Mesenchymal stem cell (in vitro differentiated cells and primary cell): Measurements from ENCODE around the gene NCOA6.

ENCODE experiments used
- DNase-seq: peaks from one replicate; pipeline ENCODE4 v3.0.0-alpha.2; 2013
- H2AFZ ChIP-seq: one replicate; pipeline ENCODE4 v1.6.1; 2013; ENCODE audit warnings: low read depth, mild to moderate bottlenecking, control low read depth, inconsistent platforms, low read length, moderate library complexity
- H2AK5ac ChIP-seq: 2 replicates; pipeline ENCODE4 v1.6.1; 2013; ENCODE audit warnings: low read length, moderate library complexity, mild to moderate bottlenecking, inconsistent platforms; ENCODE audit not compliant: severe bottlenecking
- H2BK120ac ChIP-seq: one replicate; pipeline ENCODE4 v1.6.1; 2013; ENCODE audit warnings: low read depth, mild to moderate bottlenecking, inconsistent platforms, low read length, moderate library complexity
- H2BK12ac ChIP-seq, 2 experiments: one replicate each; pipeline ENCODE4 v1.6.1; 2013; ENCODE audit warnings: inconsistent platforms in 2 of 2, low read length in 2 of 2, mild to moderate bottlenecking in 2 of 2, moderate library complexity in 2 of 2, control low read depth in 1 of 2
- H2BK15ac ChIP-seq: one replicate; pipeline ENCODE4 v1.6.1; 2013; ENCODE audit warnings: mild to moderate bottlenecking, low read depth, inconsistent platforms; ENCODE audit not compliant: poor library complexity, severe bottlenecking
- H2BK5ac ChIP-seq: 2 replicates; pipeline ENCODE4 v1.6.1; 2013; ENCODE audit warnings: low read depth, mild to moderate bottlenecking, low read length, control low read depth, inconsistent platforms; ENCODE audit not compliant: poor library complexity, severe bottlenecking
- H3K14ac ChIP-seq, 2 experiments: one replicate each; pipeline ENCODE4 v1.6.1; 2013; ENCODE audit warnings: inconsistent platforms in 2 of 2, low read length in 2 of 2, control low read depth in 1 of 2, mild to moderate bottlenecking in 1 of 2, moderate library complexity in 1 of 2
- H3K18ac ChIP-seq, 2 experiments: one replicate each; pipeline ENCODE4 v1.6.1; 2013; ENCODE audit warnings: inconsistent platforms in 2 of 2, low read length in 2 of 2, control low read depth in 1 of 2, low read depth in 1 of 2, mild to moderate bottlenecking in 1 of 2
- H3K23ac ChIP-seq, 2 experiments: one replicate each; pipeline ENCODE4 v1.6.1; 2013; ENCODE audit warnings: inconsistent platforms in 2 of 2, low read length in 2 of 2, mild to moderate bottlenecking in 2 of 2, moderate library complexity in 2 of 2, control low read depth in 1 of 2
- H3K27ac ChIP-seq: 2 replicates; pipeline ENCODE4 v1.5.1; 2013; ENCODE audit warnings: mild to moderate bottlenecking, moderate library complexity, low read length, control low read depth, inconsistent platforms; ENCODE audit not compliant: poor library complexity, severe bottlenecking
- H3K27me3 ChIP-seq, 2 experiments: 2 replicates each; pipeline versions ENCODE4 v1.6.1 to v1.7.0; 2013; ENCODE audit warnings: low read length in 2 of 2, mild to moderate bottlenecking in 2 of 2, moderate library complexity in 2 of 2, control low read depth in 1 of 2, inconsistent platforms in 1 of 2; ENCODE audit not compliant: control insufficient read depth in 1 of 2, insufficient read depth in 1 of 2
- H3K36me3 ChIP-seq, 2 experiments: 2 replicates each; pipeline versions ENCODE4 v1.6.1 to v1.7.0; 2013; ENCODE audit warnings: low read length in 2 of 2, control low read depth in 1 of 2, inconsistent platforms in 1 of 2, low read depth in 1 of 2, mild to moderate bottlenecking in 1 of 2; ENCODE audit not compliant: insufficient read depth in 2 of 2, control insufficient read depth in 1 of 2
- H3K4ac ChIP-seq, 2 experiments: one replicate each; pipeline ENCODE4 v1.6.1; 2013; ENCODE audit warnings: inconsistent platforms in 2 of 2, low read length in 2 of 2, mild to moderate bottlenecking in 2 of 2, moderate library complexity in 2 of 2, control low read depth in 1 of 2, low read depth in 1 of 2
- H3K4me1 ChIP-seq: 2 replicates; pipeline ENCODE4 v1.6.1; 2013; ENCODE audit warnings: low read depth, low read length, control low read depth; ENCODE audit not compliant: control insufficient read depth, insufficient read depth
- H3K4me2 ChIP-seq: 2 replicates; pipeline ENCODE4 v1.6.1; 2013; ENCODE audit warnings: low read length, mild to moderate bottlenecking, inconsistent platforms; ENCODE audit not compliant: poor library complexity, severe bottlenecking
- H3K4me3 ChIP-seq, 2 experiments: 2 replicates each; pipeline versions ENCODE4 v1.5.1 to v1.7.0; 2013; ENCODE audit warnings: low read length in 2 of 2, mild to moderate bottlenecking in 2 of 2, control low read depth in 1 of 2, low read depth in 1 of 2; ENCODE audit not compliant: insufficient read depth in 1 of 2
- H3K79me1 ChIP-seq: replicated peaks from 2 replicates; pipeline ENCODE4 v1.6.1; 2013; ENCODE audit warnings: mild to moderate bottlenecking, control low read depth, low read length, inconsistent platforms; ENCODE audit not compliant: poor library complexity, severe bottlenecking
- H3K9ac ChIP-seq: 2 replicates; pipeline ENCODE4 v1.7.0; 2013; ENCODE audit warnings: mild to moderate bottlenecking, low read length, moderate library complexity
- H3K9me3 ChIP-seq: 2 replicates; pipeline ENCODE4 v1.7.0; 2013; ENCODE audit warnings: mild to moderate bottlenecking, low read length; ENCODE audit not compliant: control insufficient read depth
- H4K8ac ChIP-seq: one replicate; pipeline ENCODE4 v1.6.1; 2013; ENCODE audit warnings: inconsistent platforms, mild to moderate bottlenecking, low read length, moderate library complexity
- H4K91ac ChIP-seq: one replicate; pipeline ENCODE4 v1.6.1; 2013; ENCODE audit warnings: mild to moderate bottlenecking, low read length, inconsistent platforms
- WGBS: methylation state at CpG from one replicate; pipeline ENCODE4 v1.1.7; 2013; ENCODE audit warnings: mixed read lengths; 5-methylcytosine and 5-hydroxymethylcytosine counted together

NCOA6 gene

GRCh38 chr20:34772437-34772836 is 53.0 kb downstream of the NCOA6 start:
- WGBS, result 100% methylated on average over 1 of the region's 3 CpGs
- no peak overlapping the region for H3K27ac ChIP-seq
- H3K36me3 ChIP-seq, result peaks cover 23 to 62% of the 10 kb centered on the region in 2 experiments
- no peak overlapping the region for H2BK12ac ChIP-seq
- no peak overlapping the region for H4K91ac ChIP-seq
- no peak overlapping the region for H2BK5ac ChIP-seq
- no peak overlapping the region for H3K23ac ChIP-seq
- no peaks in the 10 kb centered on the region for H3K27me3 ChIP-seq
- no peak overlapping the region for H3K4ac ChIP-seq
- H2BK120ac ChIP-seq, result no peak overlapping the region
- no peak overlapping the region for H3K9ac ChIP-seq
- H3K4me2 ChIP-seq, result no peak overlapping the region
- DNase-seq, result no peak
- H3K18ac ChIP-seq, result no peak overlapping the region
- no peaks in the 10 kb centered on the region for H3K9me3 ChIP-seq
- H2AK5ac ChIP-seq, result peak overlapping the region; percentile 77
- H3K79me1 ChIP-seq, result peaks cover 25% of the 10 kb centered on the region
- no peak overlapping the region for H3K4me3 ChIP-seq
- H2AFZ ChIP-seq, result no peak overlapping the region
- no peak overlapping the region for H2BK15ac ChIP-seq
- no peak overlapping the region for H4K8ac ChIP-seq
- H3K4me1 ChIP-seq, result peaks cover 12% of the 10 kb centered on the region
- no peak overlapping the region for H3K14ac ChIP-seq

DNA sequence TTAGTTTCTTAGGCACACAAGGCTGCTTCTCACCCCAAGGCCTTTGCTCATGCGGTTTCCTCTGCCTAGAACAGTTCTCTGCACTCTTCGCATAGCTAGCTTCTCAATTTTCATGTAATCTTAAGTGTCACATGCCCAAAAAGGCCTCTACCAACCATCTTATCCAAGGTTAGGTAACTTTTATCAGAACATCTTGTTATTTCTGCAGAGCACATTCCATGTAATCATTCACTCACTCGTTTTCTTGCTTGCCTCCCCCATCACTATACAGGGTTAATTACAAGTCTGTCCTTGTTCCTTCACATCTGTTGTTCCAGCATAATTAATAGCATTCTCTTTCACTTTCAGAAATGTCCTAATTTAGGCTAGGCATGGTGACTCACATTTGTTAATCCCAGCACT is 53.8 kb downstream of the NCOA6 start:
- peaks cover 12% of the 10 kb centered on the region for H3K4me1 ChIP-seq
- no peak overlapping the region for H3K14ac ChIP-seq
- no peak overlapping the region for H3K4me2 ChIP-seq
- H2AFZ ChIP-seq, result no peak overlapping the region
- H3K23ac ChIP-seq, result no peak overlapping the region
- peak overlapping the region; percentile 42 for H3K27ac ChIP-seq
- no peak overlapping the region for H4K91ac ChIP-seq
- H4K8ac ChIP-seq, result no peak overlapping the region
- H3K27me3 ChIP-seq, result no peaks in the 10 kb centered on the region
- peaks cover 26 to 69% of the 10 kb centered on the region in 2 experiments for H3K36me3 ChIP-seq
- peak; percentile 53 for DNase-seq
- no peaks in the 10 kb centered on the region for H3K9me3 ChIP-seq
- H2BK5ac ChIP-seq, result no peak overlapping the region
- no peak overlapping the region for H2BK12ac ChIP-seq
- H2BK120ac ChIP-seq, result no peak overlapping the region
- H3K4me3 ChIP-seq, result no peak overlapping the region
- H3K9ac ChIP-seq, result peak overlapping the region; percentile 12
- WGBS, result 70% methylated on average over 3 of the region's 3 CpGs
- peak overlapping the region; percentile 71 for H2AK5ac ChIP-seq
- H3K4ac ChIP-seq, result no peak overlapping the region
- no peak overlapping the region for H3K18ac ChIP-seq
- peaks cover 25% of the 10 kb centered on the region for H3K79me1 ChIP-seq
- no peak overlapping the region for H2BK15ac ChIP-seq

DNA sequence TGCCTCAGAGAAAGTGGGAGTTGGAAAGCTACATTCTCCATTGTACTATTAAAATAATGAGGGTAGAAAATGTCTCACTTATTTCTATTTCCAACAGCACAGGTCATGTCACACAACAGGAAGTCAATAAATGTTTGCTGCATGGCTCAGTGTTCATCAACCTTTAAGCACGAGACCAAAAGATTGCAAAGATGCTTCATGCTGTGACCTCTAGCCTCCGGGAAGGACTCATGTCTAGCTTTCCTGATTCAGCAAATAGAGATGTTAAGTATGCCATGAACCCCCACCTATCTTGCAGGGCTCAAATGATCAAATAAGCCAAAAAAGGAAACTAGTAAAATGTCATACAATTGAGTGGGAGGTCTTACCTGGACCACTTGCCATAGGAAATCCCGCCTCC is 57.4 kb downstream of the NCOA6 start:
- Histone ChIP-seq H3K4me3 (no peak overlapping the region), H2BK5ac (no peak overlapping the region), H3K4me1 (peaks cover 12% of the 10 kb centered on the region), H3K27ac (peak overlapping the region; percentile 77), H3K79me1 (peaks cover 31% of the 10 kb centered on the region), H4K8ac (peak overlapping the region; percentile 37), H3K23ac (no peak overlapping the region), H2AK5ac (no peak overlapping the region), H3K27me3 (no peaks in the 10 kb centered on the region), H3K9ac (peak overlapping the region; percentile 39), H2BK120ac (no peak overlapping the region), H3K36me3 (peaks cover 22 to 71% of the 10 kb centered on the region in 2 experiments), H3K4ac (no peak overlapping the region), H3K9me3 (no peaks in the 10 kb centered on the region), H2BK12ac (no peak overlapping the region), H3K18ac (no peak overlapping the region), H3K14ac (no peak overlapping the region), H2AFZ (no peak overlapping the region), H3K4me2 (no peak overlapping the region), H2BK15ac (no peak overlapping the region), H4K91ac (no peak overlapping the region)
- 33% methylated on average over 3 of the region's 3 CpGs for WGBS
- peak; percentile 64 for DNase-seq

- H3K4me1 ChIP-seq, result no peaks in the 10 kb centered on the region
- no peak overlapping the region for H3K4ac ChIP-seq
- H3K9me3 ChIP-seq, result no peaks in the 10 kb centered on the region
- no peak overlapping the region for H2AFZ ChIP-seq
- no peaks in the 10 kb centered on the region for H3K27me3 ChIP-seq
- DNase-seq, result no peak
- H4K8ac ChIP-seq, result no peak overlapping the region
- no peak overlapping the region for H3K9ac ChIP-seq
- no CpG with 5 or more reads among the region's 1 CpG for WGBS
- H3K27ac ChIP-seq, result no peak overlapping the region
- H3K36me3 ChIP-seq, result peaks cover 27 to 92% of the 10 kb centered on the region in 2 experiments
- H2BK120ac ChIP-seq, result no peak overlapping the region
- H2BK5ac ChIP-seq, result no peak overlapping the region
- H2AK5ac ChIP-seq, result no peak overlapping the region
- H3K4me2 ChIP-seq, result no peak overlapping the region
- H3K23ac ChIP-seq, result no peak overlapping the region
- no peak overlapping the region for H2BK12ac ChIP-seq
- peaks cover 22% of the 10 kb centered on the region for H3K79me1 ChIP-seq
- no peak overlapping the region for H3K18ac ChIP-seq
- H4K91ac ChIP-seq, result no peak overlapping the region
- no peak overlapping the region for H3K4me3 ChIP-seq
- H3K14ac ChIP-seq, result no peak overlapping the region
- H2BK15ac ChIP-seq, result no peak overlapping the region
Observed at GRCh38 chr20:34762031-34762555, 63.4 kb downstream of the NCOA6 start.
